ENCODE results near the gene PLXNB3. TPM values are rescaled to one million over a fixed set of nuclear protein-coding genes. Genes with fewer than 3 reads are reported as not detected.
A peak's percentile ranks its signal among the peaks of the same experiment; 100 is the strongest.

The PLXNB3 gene
- total and polyA plus RNA-seq, 2 donors (not counting 1 experiment from before 2014, with no cell fraction given), result 0.25 TPM; not detected in 1

- Mint-ChIP-seq H3K4me1 (peaks cover 22% of the 10 kb centered on the region), H3K27ac (no peak overlapping the region), H3K4me3 (no peak overlapping the region), H3K27me3 (no peaks in the 10 kb centered on the region), H3K9me3 (ENCODE audit: insufficient read depth) (no peaks in the 10 kb centered on the region)
- no peaks in the 10 kb centered on the region for H4K20me1 ChIP-seq (ENCODE audit: control insufficient read depth, insufficient read depth, low read length, poor library complexity, severe bottlenecking)
- TF ChIP-seq EZH2 (IDR thresholded peaks at IDR 0.05; ENCODE audit: borderline replicate concordance, insufficient read depth, low read depth, low read length, poor library complexity, severe bottlenecking) (no peak), CTCF (IDR thresholded peaks at IDR 0.05) (no peak)
- peaks cover 26% of the 10 kb centered on the region for H3K79me2 ChIP-seq (ENCODE audit: control insufficient read depth, insufficient read depth, low read length)
- peaks cover 0 to 3% (median 0%) of the 10 kb centered on the region in 3 donors for H3K9me3 ChIP-seq (ENCODE audit: control extremely low read depth in 1 of 3, control insufficient read depth in 2 of 3, insufficient read depth in 1 of 3, low read length in 2 of 3)
- H3K27ac ChIP-seq (ENCODE audit: low read length in 2 of 2), result no peak overlapping the region
- intact Hi-C loops (cut with micrococcal nuclease), result loop anchor here (1.0 kb wide), 1 partner anchor 8 kb away; no protein-coding TSS in a partner anchor
- H3K9ac ChIP-seq (ENCODE audit: low read length), result no peak overlapping the region
- ChIA-PET CTCF (interaction anchor here (0.7 to 1.4 kb wide), 3 partner anchors 15 to 223 kb away, joined by 3 to 4 read pairs (median 3); no protein-coding TSS in a partner anchor), POLR2A (interaction anchor here (0.6 kb wide), 1 partner anchor 11 kb away, joined by 4 read pairs; the partner anchor contains the start of gene BCAP31)
- DNase-seq (no peak), ATAC-seq (ENCODE audit: low read depth) (no peak)
- no peak overlapping the region for H3K4me3 ChIP-seq (ENCODE audit: control extremely low read depth in 1 of 5, extremely low read depth in 1 of 5, insufficient read depth in 1 of 5, low read depth in 2 of 5, low read length in 4 of 5)
- H3K36me3 ChIP-seq (replicated peaks in 1 of 2; ENCODE audit: control extremely low read depth in 1 of 2, control insufficient read depth in 1 of 2, extremely low read depth in 1 of 2, insufficient read depth in 2 of 2, low read length in 1 of 2), result peaks cover 0 to 22% of the 10 kb centered on the region in 2 experiments
- no peak overlapping the region for H2AFZ ChIP-seq (ENCODE audit: insufficient read depth, low read depth, low read length, poor library complexity, severe bottlenecking)
- WGBS (ENCODE audit: insufficient coverage), result no CpG with 5 or more reads among the region's 2 CpGs
- no peaks in the 10 kb centered on the region for H3K27me3 ChIP-seq (replicated peaks in 1 of 4; ENCODE audit: control extremely low read depth in 1 of 4, control insufficient read depth in 3 of 4, insufficient read depth in 4 of 4, low read length in 3 of 4)
- peaks cover 3 to 10% of the 10 kb centered on the region in 2 donors for H3K4me1 ChIP-seq (ENCODE audit: control insufficient read depth in 2 of 2, insufficient read depth in 2 of 2, low read length in 2 of 2)
- no peak overlapping the region for H3K4me2 ChIP-seq (replicated peaks; ENCODE audit: low read depth, low read length, poor library complexity, severe bottlenecking)
Observed at GRCh38 chrX:153734871-153735270, 29.2 kb upstream of the PLXNB3 start.

- ChIA-PET POLR2A (no interaction called here), CTCF (interaction anchor here (1.4 kb wide), 1 partner anchor 67 kb away, joined by 3 read pairs; no protein-coding TSS in a partner anchor)
- Histone ChIP-seq H3K4me1 (ENCODE audit: control insufficient read depth in 2 of 2, insufficient read depth in 2 of 2, low read length in 2 of 2) (peaks cover 3 to 14% of the 10 kb centered on the region in 2 donors), H3K9me3 (ENCODE audit: control extremely low read depth in 1 of 3, control insufficient read depth in 2 of 3, insufficient read depth in 1 of 3, low read length in 2 of 3) (peaks cover 0 to 3% (median 0%) of the 10 kb centered on the region in 3 donors), H3K79me2 (ENCODE audit: control insufficient read depth, insufficient read depth, low read length) (peaks cover 23% of the 10 kb centered on the region), H3K9ac (ENCODE audit: low read length) (no peak overlapping the region), H3K27me3 (replicated peaks in 1 of 4; ENCODE audit: control extremely low read depth in 1 of 4, control insufficient read depth in 3 of 4, insufficient read depth in 4 of 4, low read length in 3 of 4) (no peaks in the 10 kb centered on the region), H4K20me1 (ENCODE audit: control insufficient read depth, insufficient read depth, low read length, poor library complexity, severe bottlenecking) (no peaks in the 10 kb centered on the region), H3K4me3 (ENCODE audit: control extremely low read depth in 1 of 5, extremely low read depth in 1 of 5, insufficient read depth in 1 of 5, low read depth in 2 of 5, low read length in 4 of 5) (no peak overlapping the region), H2AFZ (ENCODE audit: insufficient read depth, low read depth, low read length, poor library complexity, severe bottlenecking) (no peak overlapping the region), H3K36me3 (replicated peaks in 1 of 2; ENCODE audit: control extremely low read depth in 1 of 2, control insufficient read depth in 1 of 2, extremely low read depth in 1 of 2, insufficient read depth in 2 of 2, low read length in 1 of 2) (peaks cover 0 to 22% of the 10 kb centered on the region in 2 experiments), H3K4me2 (replicated peaks; ENCODE audit: low read depth, low read length, poor library complexity, severe bottlenecking) (no peak overlapping the region), H3K27ac (ENCODE audit: low read length in 2 of 2) (no peak overlapping the region)
- intact Hi-C loops (cut with micrococcal nuclease), result loop anchor here (1.0 kb wide), 1 partner anchor 8 kb away; no protein-coding TSS in a partner anchor
- TF ChIP-seq EZH2 (IDR thresholded peaks at IDR 0.05; ENCODE audit: borderline replicate concordance, insufficient read depth, low read depth, low read length, poor library complexity, severe bottlenecking), result no peak
- TF ChIP-seq CTCF (IDR thresholded peaks at IDR 0.05), result no peak
- DNase-seq (peak; percentile 27), ATAC-seq (ENCODE audit: low read depth) (peak; percentile 69)
- Mint-ChIP-seq H3K4me1 (peaks cover 22% of the 10 kb centered on the region), H3K27me3 (no peaks in the 10 kb centered on the region), H3K4me3 (peak overlapping the region; percentile 8), H3K9me3 (ENCODE audit: insufficient read depth) (no peaks in the 10 kb centered on the region), H3K27ac (no peak overlapping the region)
- no CpG with 5 or more reads among the region's 9 CpGs for whole genome bisulfite sequencing (ENCODE audit: insufficient coverage)
Observed at GRCh38 chrX:153735274-153735673, 28.8 kb upstream of the PLXNB3 start.

All from B cell (primary cell).